DMS 273 (cell line): Measurements from ENCODE around the gene EFCAB11.

Experiments used
- DNase-seq: peaks from one replicate; lab custom pipeline; 2025; ENCODE audit not compliant: unreplicated experiment; lab: John Stamatoyannopoulos, UW

The EFCAB11 gene

GRCh38 chr14:89773644-89774316 lies 180.8 kb downstream of the EFCAB11 start:
- no peak for DNase-seq

GRCh38 chr14:89773151-89773550 lies 181.4 kb downstream of the EFCAB11 start:
- no peak for DNase-seq

- peak; percentile 4 for DNase-seq
Observed at GRCh38 chr14:89771251-89771650, 183.3 kb downstream of the EFCAB11 start.

- DNase-seq = peak; percentile 73
Observed at GRCh38 chr14:89767861-89768268, 186.7 kb downstream of the EFCAB11 start.

GRCh38 chr14:89767131-89767530 lies 187.4 kb downstream of the EFCAB11 start:
- no peak for DNase-seq

GRCh38 chr14:89765346-89765745 lies 189.2 kb downstream of the EFCAB11 start:
- no peak for DNase-seq

GRCh38 chr14:89760086-89760485 lies 194.4 kb downstream of the EFCAB11 start:
- no peak for DNase-seq

GRCh38 chr14:89757313-89757939 lies 197.1 kb downstream of the EFCAB11 start:
- no peak for DNase-seq

GRCh38 chr14:89755816-89756215 lies 198.7 kb downstream of the EFCAB11 start:
- no peak for DNase-seq

GRCh38 chr14:89753828-89754412 lies 200.6 kb downstream of the EFCAB11 start:
- no peak for DNase-seq

- no peak for DNase-seq
Observed at GRCh38 chr14:89750908-89751392, 203.6 kb downstream of the EFCAB11 start.

- no peak for DNase-seq
Observed at GRCh38 chr14:89750281-89750755, 204.2 kb downstream of the EFCAB11 start.

GRCh38 chr14:89748004-89748403 lies 206.5 kb downstream of the EFCAB11 start:
- DNase-seq = no peak

- DNase-seq = no peak
Observed at GRCh38 chr14:89747126-89747525, 207.4 kb downstream of the EFCAB11 start.

- DNase-seq = no peak
Observed at GRCh38 chr14:89746654-89747053, 207.9 kb downstream of the EFCAB11 start.

GRCh38 chr14:89746135-89746534 lies 208.4 kb downstream of the EFCAB11 start:
- DNase-seq = no peak
